HepG2 (cell line): ENCODE data around the gene NBR1. TPM values are rescaled to one million over a fixed set of nuclear protein-coding genes. Genes with fewer than 3 reads are reported as not detected.

Source experiments
- BRCA1 ChIP-seq: sonication (generic); formaldehyde crosslinking; IDR thresholded peaks from 2 replicates; pipeline ENCODE4 v1.4.0; 2020; ENCODE audit warnings: missing genetic modification reagents
- ETV6 ChIP-seq: sonication (generic); formaldehyde crosslinking; conservative IDR thresholded peaks from 2 replicates; pipeline ENCODE4 v1.4.0; 2020; ENCODE audit warnings: missing genetic modification reagents
- KLF9 ChIP-seq: IDR thresholded peaks from 2 replicates; pipeline ENCODE4 v1.6.1; 2016; ENCODE audit warnings: low read depth
- NR2F2 ChIP-seq: IDR thresholded peaks from 2 replicates; pipeline ENCODE4 v1.6.1; 2012; ENCODE audit warnings: low read depth, inconsistent platforms, borderline replicate concordance
- ZFP36L2 ChIP-seq: sonication (generic); formaldehyde crosslinking; IDR thresholded peaks from 2 replicates; pipeline ENCODE4 v1.4.0; 2020; ENCODE audit warnings: missing genetic modification reagents
- ZNF225 ChIP-seq: sonication (generic); formaldehyde crosslinking; IDR thresholded peaks from 2 replicates; pipeline ENCODE4 v1.4.0; 2020; ENCODE audit warnings: mild to moderate bottlenecking, missing genetic modification reagents
- ZNF260 ChIP-seq: sonication (generic); formaldehyde crosslinking; IDR thresholded peaks from 2 replicates; pipeline ENCODE4 v1.4.0; 2020; ENCODE audit warnings: missing genetic modification reagents, low read depth, mild to moderate bottlenecking, borderline replicate concordance
- ZNF3 ChIP-seq: IDR thresholded peaks from 2 replicates; pipeline ENCODE4 v1.7.0; 2017; ENCODE audit warnings: inconsistent platforms
- ZNF441 ChIP-seq: sonication (generic); formaldehyde crosslinking; IDR thresholded peaks from 2 replicates; pipeline ENCODE4 v1.7.0; 2021; ENCODE audit warnings: missing genetic modification reagents, borderline replicate concordance
- ZNF558 ChIP-seq: sonication (generic); formaldehyde crosslinking; IDR thresholded peaks from 2 replicates; pipeline ENCODE4 v1.9.0; 2022; ENCODE audit warnings: mild to moderate bottlenecking, missing genetic modification reagents, borderline replicate concordance
- ZNF713 ChIP-seq: sonication (generic); formaldehyde crosslinking; IDR thresholded peaks from 2 replicates; pipeline ENCODE4 v1.4.0; 2020; ENCODE audit warnings: mild to moderate bottlenecking, missing genetic modification reagents
- ZZZ3 ChIP-seq: sonication (generic); formaldehyde crosslinking; IDR thresholded peaks from 2 replicates; pipeline ENCODE4 v1.4.0; 2020; ENCODE audit warnings: missing genetic modification reagents, mild to moderate bottlenecking, borderline replicate concordance
- polyA plus RNA-seq, 8 experiments: library from polyadenylated mRNA; depleted of rRNA in 3 of 8; stranded (reverse) in 7 of 8; unstranded in 1 of 8; fragments of >200 nt; fragmentation: Illumina TruSeq in 4 of 8; extraction: Trizol in 4 of 8; gene quantifications; 2 replicates each; pipeline versions ENCODE4 v1.2.1 to v1.2.3, GENCODE V29; 2011 to 2016; ENCODE audit warnings: low read depth in 4 of 8, missing spikeins in 1 of 8, mixed read lengths in 1 of 8; ENCODE audit not compliant: insufficient read depth in 1 of 8
- total RNA-seq, 5 experiments: library from RNA; depleted of rRNA; stranded (reverse); fragments of >200 nt; fragmentation: Illumina TruSeq; extraction: Trizol; gene quantifications; 2 replicates each; pipeline ENCODE4 v1.2.3, GENCODE V29; 2016; ENCODE audit warnings: low read depth in 1 of 5
- TF ChIP-seq, protein P1 (sequence below): sonication (generic); formaldehyde crosslinking; IDR thresholded peaks from 2 replicates; pipeline ENCODE4 v1.5.0; 2020; ENCODE audit warnings: missing genetic modification reagents, mild to moderate bottlenecking, borderline replicate concordance
- TF ChIP-seq, protein P2 (sequence below): sonication (generic); formaldehyde crosslinking; conservative IDR thresholded peaks from 2 replicates; pipeline ENCODE4 v1.8.0; 2022; ENCODE audit warnings: low read depth, missing genetic modification reagents
- TF ChIP-seq, protein P3 (sequence below): sonication (generic); formaldehyde crosslinking; IDR thresholded peaks from 2 replicates; pipeline ENCODE4 v1.8.1; 2023; ENCODE audit warnings: mild to moderate bottlenecking, missing genetic modification reagents
- TF ChIP-seq, protein P4 (sequence below): sonication (generic); IDR thresholded peaks from 2 replicates; pipeline ENCODE4 v1.6.1; 2016; ENCODE audit warnings: low read depth, borderline replicate concordance
- TF ChIP-seq, protein P5 (sequence below): sonication (generic); formaldehyde crosslinking; IDR thresholded peaks from 2 replicates; pipeline ENCODE4 v1.4.0; 2020; ENCODE audit warnings: missing genetic modification reagents
- TF ChIP-seq, protein P6 (sequence below): fragments of 450-650 bp; IDR thresholded peaks from 2 replicates; pipeline ENCODE4 v1.6.1; 2016

The NBR1 gene
- total and polyA plus RNA-seq, 2 of the 13 experiments (the other 11 are each of a cell fraction or from before 2014, with no cell fraction given): 51.7 to 121 TPM

DNA sequence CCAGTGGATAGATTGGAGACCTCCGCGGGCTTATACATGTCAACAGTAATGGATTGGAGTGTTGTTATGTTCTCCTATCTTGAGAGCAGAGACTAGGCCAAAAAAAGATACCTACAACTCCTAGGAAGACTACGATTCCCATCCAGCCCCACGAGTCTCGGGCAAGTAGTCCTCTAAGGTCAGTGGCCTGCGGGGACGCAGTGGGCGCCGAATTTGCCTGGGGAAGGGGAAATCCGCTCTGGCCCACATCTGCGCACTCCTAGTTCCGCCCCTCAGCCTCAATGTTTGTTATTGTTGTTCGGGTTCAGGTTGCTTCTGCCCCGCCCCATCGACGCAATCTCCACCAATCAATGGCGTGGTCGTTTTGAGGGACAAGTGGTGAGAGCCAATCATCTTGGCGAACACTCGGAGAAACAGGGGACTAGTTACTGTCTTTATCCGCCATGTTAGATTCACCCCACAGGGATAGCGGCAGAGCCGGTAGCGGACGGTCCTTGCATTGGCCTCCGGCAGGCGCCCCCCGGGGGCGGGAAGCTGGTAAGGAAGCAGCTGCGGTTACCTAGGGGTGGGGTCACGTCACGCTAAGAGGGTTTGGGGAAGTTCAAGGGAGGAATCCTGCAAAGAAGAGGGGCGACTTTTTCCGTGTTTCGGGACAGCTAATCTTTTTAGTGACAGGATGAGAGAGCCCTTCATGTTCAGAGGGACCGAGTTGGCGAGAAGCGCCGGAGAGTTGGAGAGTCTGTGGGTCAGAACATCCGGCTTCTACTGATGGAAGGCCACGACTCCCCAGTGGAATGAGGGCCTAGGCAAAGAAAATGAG is at the start of gene NBR1 (continued):
- TF ChIP-seq, protein P1, sequence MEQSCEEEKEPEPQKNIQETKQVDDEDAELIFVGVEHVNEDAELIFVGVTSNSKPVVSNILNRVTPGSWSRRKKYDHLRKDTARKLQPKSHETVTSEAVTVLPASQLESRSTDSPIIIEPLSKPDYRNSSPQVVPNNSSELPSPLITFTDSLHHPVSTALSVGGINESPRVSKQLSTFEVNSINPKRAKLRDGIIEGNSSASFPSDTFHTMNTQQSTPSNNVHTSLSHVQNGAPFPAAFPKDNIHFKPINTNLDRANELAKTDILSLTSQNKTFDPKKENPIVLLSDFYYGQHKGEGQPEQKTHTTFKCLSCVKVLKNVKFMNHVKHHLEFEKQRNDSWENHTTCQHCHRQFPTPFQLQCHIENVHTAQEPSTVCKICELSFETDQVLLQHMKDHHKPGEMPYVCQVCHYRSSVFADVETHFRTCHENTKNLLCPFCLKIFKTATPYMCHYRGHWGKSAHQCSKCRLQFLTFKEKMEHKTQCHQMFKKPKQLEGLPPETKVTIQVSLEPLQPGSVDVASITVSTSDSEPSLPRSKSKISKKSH (CRISPR knock-in tag): peak; percentile 74; the same call in 1 of the 2 replicates
- TF ChIP-seq ZNF260 (no peak; the same call in 1 of the 2 replicates), KLF9 (CRISPR knock-in tag) (0 out of 2 replicates have a peak, but pooled peaks have one; percentile 81), ZNF225 (CRISPR knock-in tag) (no peak), ZNF713 (no peak), ETV6 (CRISPR knock-in tag) (no peak), ZNF441 (CRISPR knock-in tag) (0 out of 2 replicates have a peak, but pooled peaks have one; percentile 30), ZNF558 (CRISPR knock-in tag) (peak; percentile 93), ZNF3 (no peak), ZZZ3 (CRISPR knock-in tag) (peak; percentile 1; the same call in 1 of the 2 replicates), BRCA1 (CRISPR knock-in tag) (no peak), NR2F2 (peak; percentile 48; the same call in 1 of the 2 replicates), ZFP36L2 (CRISPR knock-in tag) (peak; percentile 31; the same call in 1 of the 2 replicates)
- TF ChIP-seq, protein P2, sequence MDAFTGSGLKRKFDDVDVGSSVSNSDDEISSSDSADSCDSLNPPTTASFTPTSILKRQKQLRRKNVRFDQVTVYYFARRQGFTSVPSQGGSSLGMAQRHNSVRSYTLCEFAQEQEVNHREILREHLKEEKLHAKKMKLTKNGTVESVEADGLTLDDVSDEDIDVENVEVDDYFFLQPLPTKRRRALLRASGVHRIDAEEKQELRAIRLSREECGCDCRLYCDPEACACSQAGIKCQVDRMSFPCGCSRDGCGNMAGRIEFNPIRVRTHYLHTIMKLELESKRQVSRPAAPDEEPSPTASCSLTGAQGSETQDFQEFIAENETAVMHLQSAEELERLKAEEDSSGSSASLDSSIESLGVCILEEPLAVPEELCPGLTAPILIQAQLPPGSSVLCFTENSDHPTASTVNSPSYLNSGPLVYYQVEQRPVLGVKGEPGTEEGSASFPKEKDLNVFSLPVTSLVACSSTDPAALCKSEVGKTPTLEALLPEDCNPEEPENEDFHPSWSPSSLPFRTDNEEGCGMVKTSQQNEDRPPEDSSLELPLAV (CRISPR knock-in tag): no peak
- TF ChIP-seq, protein P3, sequence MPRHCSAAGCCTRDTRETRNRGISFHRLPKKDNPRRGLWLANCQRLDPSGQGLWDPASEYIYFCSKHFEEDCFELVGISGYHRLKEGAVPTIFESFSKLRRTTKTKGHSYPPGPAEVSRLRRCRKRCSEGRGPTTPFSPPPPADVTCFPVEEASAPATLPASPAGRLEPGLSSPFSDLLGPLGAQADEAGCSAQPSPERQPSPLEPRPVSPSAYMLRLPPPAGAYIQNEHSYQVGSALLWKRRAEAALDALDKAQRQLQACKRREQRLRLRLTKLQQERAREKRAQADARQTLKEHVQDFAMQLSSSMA: peak; percentile 56; the same call in 1 of the 2 replicates
- TF ChIP-seq, protein P4, sequence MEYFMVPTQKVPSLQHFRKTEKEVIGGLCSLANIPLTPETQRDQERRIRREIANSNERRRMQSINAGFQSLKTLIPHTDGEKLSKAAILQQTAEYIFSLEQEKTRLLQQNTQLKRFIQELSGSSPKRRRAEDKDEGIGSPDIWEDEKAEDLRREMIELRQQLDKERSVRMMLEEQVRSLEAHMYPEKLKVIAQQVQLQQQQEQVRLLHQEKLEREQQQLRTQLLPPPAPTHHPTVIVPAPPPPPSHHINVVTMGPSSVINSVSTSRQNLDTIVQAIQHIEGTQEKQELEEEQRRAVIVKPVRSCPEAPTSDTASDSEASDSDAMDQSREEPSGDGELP: peak; percentile 64; the same call in 1 of the 2 replicates
- TF ChIP-seq, protein P5, sequence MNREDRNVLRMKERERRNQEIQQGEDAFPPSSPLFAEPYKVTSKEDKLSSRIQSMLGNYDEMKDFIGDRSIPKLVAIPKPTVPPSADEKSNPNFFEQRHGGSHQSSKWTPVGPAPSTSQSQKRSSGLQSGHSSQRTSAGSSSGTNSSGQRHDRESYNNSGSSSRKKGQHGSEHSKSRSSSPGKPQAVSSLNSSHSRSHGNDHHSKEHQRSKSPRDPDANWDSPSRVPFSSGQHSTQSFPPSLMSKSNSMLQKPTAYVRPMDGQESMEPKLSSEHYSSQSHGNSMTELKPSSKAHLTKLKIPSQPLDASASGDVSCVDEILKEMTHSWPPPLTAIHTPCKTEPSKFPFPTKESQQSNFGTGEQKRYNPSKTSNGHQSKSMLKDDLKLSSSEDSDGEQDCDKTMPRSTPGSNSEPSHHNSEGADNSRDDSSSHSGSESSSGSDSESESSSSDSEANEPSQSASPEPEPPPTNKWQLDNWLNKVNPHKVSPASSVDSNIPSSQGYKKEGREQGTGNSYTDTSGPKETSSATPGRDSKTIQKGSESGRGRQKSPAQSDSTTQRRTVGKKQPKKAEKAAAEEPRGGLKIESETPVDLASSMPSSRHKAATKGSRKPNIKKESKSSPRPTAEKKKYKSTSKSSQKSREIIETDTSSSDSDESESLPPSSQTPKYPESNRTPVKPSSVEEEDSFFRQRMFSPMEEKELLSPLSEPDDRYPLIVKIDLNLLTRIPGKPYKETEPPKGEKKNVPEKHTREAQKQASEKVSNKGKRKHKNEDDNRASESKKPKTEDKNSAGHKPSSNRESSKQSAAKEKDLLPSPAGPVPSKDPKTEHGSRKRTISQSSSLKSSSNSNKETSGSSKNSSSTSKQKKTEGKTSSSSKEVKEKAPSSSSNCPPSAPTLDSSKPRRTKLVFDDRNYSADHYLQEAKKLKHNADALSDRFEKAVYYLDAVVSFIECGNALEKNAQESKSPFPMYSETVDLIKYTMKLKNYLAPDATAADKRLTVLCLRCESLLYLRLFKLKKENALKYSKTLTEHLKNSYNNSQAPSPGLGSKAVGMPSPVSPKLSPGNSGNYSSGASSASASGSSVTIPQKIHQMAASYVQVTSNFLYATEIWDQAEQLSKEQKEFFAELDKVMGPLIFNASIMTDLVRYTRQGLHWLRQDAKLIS (CRISPR knock-in tag): no peak; the same call in 1 of the 2 replicates
- TF ChIP-seq, protein P6, sequence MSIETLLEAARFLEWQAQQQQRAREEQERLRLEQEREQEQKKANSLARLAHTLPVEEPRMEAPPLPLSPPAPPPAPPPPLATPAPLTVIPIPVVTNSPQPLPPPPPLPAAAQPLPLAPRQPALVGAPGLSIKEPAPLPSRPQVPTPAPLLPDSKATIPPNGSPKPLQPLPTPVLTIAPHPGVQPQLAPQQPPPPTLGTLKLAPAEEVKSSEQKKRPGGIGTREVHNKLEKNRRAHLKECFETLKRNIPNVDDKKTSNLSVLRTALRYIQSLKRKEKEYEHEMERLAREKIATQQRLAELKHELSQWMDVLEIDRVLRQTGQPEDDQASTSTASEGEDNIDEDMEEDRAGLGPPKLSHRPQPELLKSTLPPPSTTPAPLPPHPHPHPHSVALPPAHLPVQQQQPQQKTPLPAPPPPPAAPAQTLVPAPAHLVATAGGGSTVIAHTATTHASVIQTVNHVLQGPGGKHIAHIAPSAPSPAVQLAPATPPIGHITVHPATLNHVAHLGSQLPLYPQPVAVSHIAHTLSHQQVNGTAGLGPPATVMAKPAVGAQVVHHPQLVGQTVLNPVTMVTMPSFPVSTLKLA: peak; percentile 58
